ENCODE data around the gene SLC38A3.

DNA sequence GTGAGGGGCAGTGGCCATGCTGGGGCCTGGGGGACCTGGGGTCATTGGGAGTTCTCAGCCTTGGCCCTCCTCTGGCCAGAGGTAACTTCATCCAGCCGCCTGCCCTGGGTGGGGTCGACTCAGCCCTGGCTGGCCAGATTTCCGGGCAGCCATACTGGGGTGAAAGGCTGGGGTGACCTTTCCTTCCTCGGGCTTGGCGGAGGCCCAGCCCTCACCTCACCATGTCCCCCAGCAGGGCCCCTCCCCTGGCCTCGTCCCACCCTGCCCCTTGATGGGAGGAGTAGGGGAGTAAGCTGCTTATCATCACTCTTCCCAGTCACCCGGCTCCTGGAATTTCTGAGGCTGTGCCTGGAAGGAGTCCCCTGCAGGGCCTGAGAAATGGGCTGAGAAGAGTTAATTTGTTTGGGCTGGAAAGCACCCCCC lies 44.5 kb upstream of the SLC38A3 start:
- TF ChIP-seq, protein P1, sequence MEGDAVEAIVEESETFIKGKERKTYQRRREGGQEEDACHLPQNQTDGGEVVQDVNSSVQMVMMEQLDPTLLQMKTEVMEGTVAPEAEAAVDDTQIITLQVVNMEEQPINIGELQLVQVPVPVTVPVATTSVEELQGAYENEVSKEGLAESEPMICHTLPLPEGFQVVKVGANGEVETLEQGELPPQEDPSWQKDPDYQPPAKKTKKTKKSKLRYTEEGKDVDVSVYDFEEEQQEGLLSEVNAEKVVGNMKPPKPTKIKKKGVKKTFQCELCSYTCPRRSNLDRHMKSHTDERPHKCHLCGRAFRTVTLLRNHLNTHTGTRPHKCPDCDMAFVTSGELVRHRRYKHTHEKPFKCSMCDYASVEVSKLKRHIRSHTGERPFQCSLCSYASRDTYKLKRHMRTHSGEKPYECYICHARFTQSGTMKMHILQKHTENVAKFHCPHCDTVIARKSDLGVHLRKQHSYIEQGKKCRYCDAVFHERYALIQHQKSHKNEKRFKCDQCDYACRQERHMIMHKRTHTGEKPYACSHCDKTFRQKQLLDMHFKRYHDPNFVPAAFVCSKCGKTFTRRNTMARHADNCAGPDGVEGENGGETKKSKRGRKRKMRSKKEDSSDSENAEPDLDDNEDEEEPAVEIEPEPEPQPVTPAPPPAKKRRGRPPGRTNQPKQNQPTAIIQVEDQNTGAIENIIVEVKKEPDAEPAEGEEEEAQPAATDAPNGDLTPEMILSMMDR (IDR thresholded peaks at IDR 0.05), result no peak
- TF ChIP-seq POLR2A (IDR thresholded peaks at IDR 0.05), result no peak

Data from Peyer's patch (tissue), 4 donors.